Breast epithelium (tissue), 4 donors: ENCODE measurements around the gene DACH1. TPM values are rescaled to one million over a fixed set of nuclear protein-coding genes. Genes with fewer than 3 reads are reported as not detected.
A peak's percentile ranks its signal among the peaks of the same experiment; 100 is the strongest.
"Not testable (repeated sequence)": the region's sequence is repeated elsewhere in the genome, so short reads cannot be mapped to it uniquely, and the experiment has no call there.

Source experiments
- DNase-seq, 2 donors: peaks; one replicate each; pipeline ENCODE4 v3.0.0-alpha.2; 2019; ENCODE audit warnings: low spot score in 2 of 2
- H3K27ac ChIP-seq, 2 donors: fragments of 200-600 bp; sonication (generic) in 1 of 2; one replicate each; pipeline ENCODE4 v1.5.1; 2016 to 2019; ENCODE audit warnings: mild to moderate bottlenecking in 1 of 2
- H3K27me3 ChIP-seq, 2 donors: fragments of 200-600 bp; sonication (generic) in 1 of 2; one replicate each; pipeline versions ENCODE4 v1.5.1 to v1.6.0; 2017 to 2019; ENCODE audit warnings: control low read depth in 1 of 2, mild to moderate bottlenecking in 1 of 2
- H3K36me3 ChIP-seq: fragments of 200-600 bp; one replicate; pipeline ENCODE4 v1.5.1; 2019
- H3K4me1 ChIP-seq, 2 donors: fragments of 200-600 bp; sonication (generic); one replicate each; pipeline ENCODE4 v1.5.1; 2016 to 2019; ENCODE audit warnings: control low read depth in 1 of 2
- H3K4me3 ChIP-seq, 3 donors: fragments of 200-600 bp; sonication (generic); 1 replicate in 2 of 3; 2 replicates in 1 of 3; pipeline ENCODE4 v1.5.1; 2016 to 2019; ENCODE audit warnings: mild to moderate bottlenecking in 3 of 3, moderate library complexity in 2 of 3
- H3K9me3 ChIP-seq, 2 donors: fragments of 200-600 bp; sonication (generic) in 1 of 2; one replicate each; pipeline ENCODE4 v1.5.1; 2016 to 2019; ENCODE audit warnings: control low read depth in 1 of 2
- CTCF ChIP-seq, 3 donors: fragments of 450-650 bp; IDR thresholded peaks; one replicate each; pipeline ENCODE4 v1.5.1; 2016 to 2017; ENCODE audit warnings: antibody characterized with exemption in 3 of 3, mild to moderate bottlenecking in 3 of 3, moderate library complexity in 3 of 3
- POLR2A ChIP-seq: fragments of 450-650 bp; IDR thresholded peaks from one replicate; pipeline ENCODE4 v1.6.1; 2016; ENCODE audit warnings: antibody characterized with exemption, mild to moderate bottlenecking, moderate library complexity
- POLR2AphosphoS5 ChIP-seq, 3 donors: sonication (generic); formaldehyde crosslinking; IDR thresholded peaks; one replicate each; pipeline ENCODE4 v1.6.1; 2017; ENCODE audit warnings: antibody characterized with exemption in 3 of 3
- intact Hi-C: fragments of 100-400 bp; cut with DNase I; formaldehyde crosslinking; loops from one replicate; pipeline ENCODE4 v1.15.1; 2023; ENCODE audit warnings: low total_unique reads
- total RNA-seq, 3 donors: library from RNA; depleted of rRNA; stranded (reverse); fragments of >200 nt; gene quantifications; one replicate each; pipeline ENCODE4 v1.1.0, GENCODE V29; 2016

DACH1 gene
- total RNA-seq, result 10 to 100 TPM in 2 of 3 donors, 1 to 10 TPM in 1; 2.2 to 13.9 (median 11.5) TPM

GRCh38 chr13:71867131-71867814 lies at the start of gene DACH1:
DACH1 (minus strand) TSS chr13:71867204.
- H3K4me1 ChIP-seq, result no peaks in the 10 kb centered on the region
- H3K4me3 ChIP-seq, result peak within 1 kb of the TSS; percentile 42 to 80 (median 62)
- H3K27me3 ChIP-seq, result peaks cover 0 to 41% of the 10 kb centered on the region in 2 donors
- intact Hi-C loops, result no loop called here
- H3K9me3 ChIP-seq, result no peaks in the 10 kb centered on the region
- H3K36me3 ChIP-seq, result no peaks in the 10 kb centered on the region
- TF ChIP-seq POLR2AphosphoS5 (IDR thresholded peaks at IDR 0.05) (no peak), POLR2A (no peak), CTCF (IDR thresholded peaks at IDR 0.05) (no peak)
- peak within 1 kb of the TSS; percentile 41 to 85 for H3K27ac ChIP-seq
- DNase-seq, result peak in 1 of 2 donors; percentile 59

GRCh38 chr13:71913717-71914116 lies 46.7 kb upstream of the DACH1 start:
- TF ChIP-seq CTCF (IDR thresholded peaks at IDR 0.05), result no peak
- no peak for TF ChIP-seq POLR2A
- TF ChIP-seq POLR2AphosphoS5 (IDR thresholded peaks at IDR 0.05), result no peak
- Histone ChIP-seq H3K9me3 (no peaks in the 10 kb centered on the region), H3K27me3 (no peaks in the 10 kb centered on the region), H3K4me3 (no peak overlapping the region), H3K4me1 (no peaks in the 10 kb centered on the region), H3K27ac (no peak overlapping the region), H3K36me3 (no peaks in the 10 kb centered on the region)
- intact Hi-C loops, result no loop called here
- no peak for DNase-seq

- intact Hi-C loops, result no loop called here
- H3K27me3 ChIP-seq, result no peaks in the 10 kb centered on the region
- no peak for DNase-seq
- H3K4me3 ChIP-seq, result no peak overlapping the region
- no peak for TF ChIP-seq POLR2AphosphoS5 (IDR thresholded peaks at IDR 0.05)
- TF ChIP-seq CTCF (IDR thresholded peaks at IDR 0.05), result no peak
- no peak for TF ChIP-seq POLR2A
- no peaks in the 10 kb centered on the region for H3K36me3 ChIP-seq
- H3K4me1 ChIP-seq, result no peaks in the 10 kb centered on the region
- no peak overlapping the region for H3K27ac ChIP-seq
- H3K9me3 ChIP-seq, result no peaks in the 10 kb centered on the region
These were observed 45.5 kb upstream of the DACH1 start for GRCh38 chr13:71912524-71912923.

- Histone ChIP-seq H3K36me3 (no peaks in the 10 kb centered on the region), H3K4me1 (no peaks in the 10 kb centered on the region), H3K27me3 (no peaks in the 10 kb centered on the region), H3K9me3 (no peaks in the 10 kb centered on the region), H3K27ac (no peak overlapping the region), H3K4me3 (no peak overlapping the region)
- intact Hi-C loops, result no loop called here
- no peak for DNase-seq
- TF ChIP-seq POLR2A (no peak), CTCF (IDR thresholded peaks at IDR 0.05) (no peak), POLR2AphosphoS5 (IDR thresholded peaks at IDR 0.05) (no peak)
These were observed 39.4 kb upstream of the DACH1 start for GRCh38 chr13:71906448-71906847.

- Histone ChIP-seq H3K27me3 (no peaks in the 10 kb centered on the region), H3K4me1 (no peaks in the 10 kb centered on the region), H3K9me3 (no peaks in the 10 kb centered on the region), H3K27ac (no peak overlapping the region), H3K36me3 (no peaks in the 10 kb centered on the region), H3K4me3 (no peak overlapping the region)
- intact Hi-C loops, result no loop called here
- DNase-seq, result no peak
- TF ChIP-seq POLR2A (no peak), CTCF (IDR thresholded peaks at IDR 0.05) (no peak), POLR2AphosphoS5 (IDR thresholded peaks at IDR 0.05) (no peak)
These were observed 35.7 kb upstream of the DACH1 start for GRCh38 chr13:71902676-71903075.

GRCh38 chr13:71893506-71893905 lies 26.5 kb upstream of the DACH1 start:
- DNase-seq, intact Hi-C loops, H3K4me1 ChIP-seq: not testable (repeated sequence)

More at GRCh38 chr13:71893506-71893905, 26.5 kb upstream of the DACH1 start:
- not testable (repeated sequence) for H3K27me3 ChIP-seq, H3K9me3 ChIP-seq, H3K4me3 ChIP-seq, H3K36me3 ChIP-seq, H3K27ac ChIP-seq
